Kidney tubule cell (primary cell): Measurements from ENCODE around the gene TAS2R42.

Experiments used
- DNase-seq: peaks from one replicate; pipeline ENCODE4 v3.0.0-alpha.2; 2018; ENCODE audit warnings: low spot score

Gene TAS2R42, protein sequence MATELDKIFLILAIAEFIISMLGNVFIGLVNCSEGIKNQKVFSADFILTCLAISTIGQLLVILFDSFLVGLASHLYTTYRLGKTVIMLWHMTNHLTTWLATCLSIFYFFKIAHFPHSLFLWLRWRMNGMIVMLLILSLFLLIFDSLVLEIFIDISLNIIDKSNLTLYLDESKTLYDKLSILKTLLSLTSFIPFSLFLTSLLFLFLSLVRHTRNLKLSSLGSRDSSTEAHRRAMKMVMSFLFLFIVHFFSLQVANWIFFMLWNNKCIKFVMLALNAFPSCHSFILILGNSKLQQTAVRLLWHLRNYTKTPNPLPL

DNA sequence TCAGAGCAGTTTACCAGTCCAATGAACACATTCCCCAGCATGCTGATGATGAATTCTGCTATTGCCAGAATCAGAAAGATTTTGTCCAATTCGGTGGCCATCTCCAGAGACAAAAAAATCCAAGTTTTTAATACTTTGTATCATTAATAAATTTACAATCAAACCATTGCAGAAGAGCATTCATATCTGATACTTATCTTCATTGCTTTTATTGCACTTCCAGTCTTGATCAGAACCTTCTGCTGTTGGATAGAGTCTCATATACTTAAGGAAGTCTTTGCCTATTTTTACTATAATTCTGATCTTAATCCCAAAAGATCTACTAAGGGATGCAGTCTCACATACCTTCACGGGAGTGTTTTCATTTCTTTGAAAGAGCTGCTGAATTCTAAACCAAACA lies at the start of gene TAS2R42:
TAS2R42 (minus strand) TSS at position 101 of the 400 bp plus-strand sequence; CDS start at position 101, 0 bp downstream.
- DNase-seq, result no peak

DNA sequence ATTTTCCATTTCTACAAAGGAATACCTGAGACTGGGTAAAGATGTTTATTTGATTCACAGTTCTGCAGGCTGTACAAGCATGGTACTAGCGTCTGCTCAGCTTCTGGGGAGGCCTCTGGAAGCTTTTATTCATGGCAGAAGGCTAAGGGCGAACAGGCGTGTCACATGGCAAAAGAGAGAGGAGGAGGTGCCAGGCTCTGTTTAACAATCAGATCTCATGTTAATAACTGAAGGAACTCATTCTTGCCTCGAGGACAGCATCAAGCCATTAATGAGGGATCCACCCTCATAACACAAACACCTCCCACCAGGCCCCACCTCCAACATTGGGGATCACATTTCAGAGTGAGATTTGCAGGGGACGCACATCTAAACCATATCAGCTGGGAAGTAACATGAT lies 46.8 kb upstream of the TAS2R42 start:
- no peak for DNase-seq

DNA sequence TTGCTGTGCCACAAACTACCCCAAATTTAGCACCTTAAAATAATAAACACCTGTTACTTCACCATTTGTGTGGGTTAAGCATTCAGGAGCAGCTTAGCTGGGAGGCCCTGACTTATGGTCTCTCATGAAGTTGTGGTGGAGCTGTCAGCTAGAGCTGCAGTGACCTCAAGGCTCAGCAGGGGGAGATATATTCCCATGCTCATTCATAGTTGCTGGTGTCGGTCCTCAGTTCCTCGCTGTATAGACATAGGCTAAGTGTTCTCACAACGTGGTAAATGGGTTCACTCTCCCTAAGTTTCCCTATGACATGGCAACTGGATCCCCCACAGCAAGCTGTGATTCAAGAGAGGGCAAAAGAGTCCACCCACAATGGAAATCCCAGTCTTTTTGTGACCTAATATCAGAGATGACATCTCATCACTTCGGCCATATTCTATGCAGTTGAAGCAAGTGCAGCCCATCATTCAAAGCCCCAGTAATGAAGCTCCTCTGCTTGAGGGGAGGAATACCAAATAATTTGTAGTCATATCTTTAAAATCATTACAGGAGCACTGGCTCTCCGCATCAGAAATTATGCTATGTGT lies 41.7 kb upstream of the TAS2R42 start:
- DNase-seq, result peak; percentile 50

DNA sequence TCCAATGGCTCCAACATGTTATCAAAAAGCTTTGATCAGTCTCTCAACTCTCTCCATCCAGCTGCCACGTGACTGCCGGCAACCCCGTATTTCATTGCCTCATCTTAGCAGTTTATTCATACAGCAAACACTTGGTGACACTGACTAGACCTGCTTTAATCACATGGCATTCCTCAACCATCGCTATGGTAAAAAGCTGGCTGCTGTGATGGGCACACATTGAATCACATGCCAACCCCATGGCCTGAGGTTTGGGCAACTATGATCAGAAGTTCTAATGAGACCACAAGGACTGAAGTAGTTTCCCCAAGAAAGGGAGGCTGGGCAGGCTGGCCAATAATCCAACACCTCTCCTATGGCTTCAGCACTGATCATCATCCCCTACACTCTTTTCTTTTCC lies 40.6 kb upstream of the TAS2R42 start:
- DNase-seq, result no peak

DNA sequence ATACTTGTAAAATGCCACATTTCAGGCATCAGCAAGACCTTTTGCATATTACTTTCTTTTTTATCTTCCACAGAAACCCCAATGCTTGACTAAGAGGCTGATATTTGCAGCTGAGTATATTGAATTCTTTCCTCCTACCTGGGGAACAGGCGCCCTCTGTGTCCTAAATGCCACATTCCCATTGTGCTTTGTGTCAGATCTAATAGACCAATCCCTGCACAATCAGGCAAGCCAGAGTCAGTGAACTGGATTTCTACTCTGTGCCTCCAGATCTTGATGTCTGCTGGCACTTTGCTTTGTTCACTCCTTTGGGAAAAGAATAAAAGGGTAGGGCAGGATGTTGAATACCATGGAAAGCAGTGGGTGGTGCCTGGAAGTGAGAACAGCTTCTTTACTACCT lies 22.4 kb upstream of the TAS2R42 start:
- DNase-seq, result no peak

DNA sequence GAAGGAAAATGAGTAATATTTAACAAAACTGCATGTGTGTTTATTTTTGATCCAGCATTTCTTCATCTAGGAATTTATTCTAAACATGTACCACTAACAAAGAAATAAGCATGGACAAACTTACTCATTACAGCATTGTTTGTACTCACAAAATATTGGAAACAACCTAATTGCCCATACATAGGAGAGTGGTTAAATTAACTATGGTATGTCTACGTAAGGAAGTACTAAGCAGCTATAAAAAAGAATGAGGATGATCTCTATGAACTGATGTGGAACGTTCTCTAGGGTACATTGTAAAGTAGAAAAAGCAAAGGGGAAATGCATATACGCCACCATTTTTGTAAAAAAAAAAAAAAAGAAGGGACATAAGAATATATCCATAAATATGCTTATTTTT lies 17.4 kb upstream of the TAS2R42 start:
- DNase-seq, result no peak

DNA sequence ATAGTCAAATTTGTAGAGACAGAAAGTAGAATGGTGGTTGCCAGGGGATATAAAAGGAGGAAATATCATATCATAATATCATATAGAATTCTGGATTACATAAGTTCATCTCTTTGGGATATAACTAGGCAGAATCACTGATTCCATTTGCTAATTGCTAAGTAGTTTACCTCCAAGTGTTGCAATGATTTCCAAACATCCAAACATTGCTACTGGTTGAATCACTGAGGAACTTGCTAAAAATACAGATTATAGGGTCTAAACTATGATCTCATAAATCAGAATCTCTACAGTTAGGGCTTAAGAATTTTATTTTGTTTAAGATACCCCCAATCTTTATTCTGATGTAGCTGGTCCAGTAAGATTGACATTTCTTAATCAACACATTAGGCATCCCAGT lies 16.1 kb upstream of the TAS2R42 start:
- no peak for DNase-seq

DNA sequence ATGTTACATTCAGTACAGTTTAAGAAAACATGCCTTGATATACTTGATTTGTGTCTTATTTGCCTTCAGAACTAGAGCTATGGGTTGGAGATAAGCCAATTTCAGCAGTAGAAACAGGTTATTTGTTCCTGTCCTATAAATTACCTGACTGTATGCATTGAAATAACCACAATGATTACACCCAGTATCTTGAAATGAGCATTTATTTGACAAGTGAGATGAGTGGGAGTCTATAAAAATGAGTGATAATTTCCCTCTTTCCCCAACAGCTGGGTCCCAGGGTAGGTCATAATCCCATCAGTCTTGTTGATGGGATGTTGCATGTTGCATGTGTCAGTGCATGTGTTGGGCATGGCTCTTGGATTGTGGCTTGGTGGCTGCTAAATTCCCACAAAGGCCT lies 3.7 kb downstream of the TAS2R42 start:
- DNase-seq, result no peak

DNA sequence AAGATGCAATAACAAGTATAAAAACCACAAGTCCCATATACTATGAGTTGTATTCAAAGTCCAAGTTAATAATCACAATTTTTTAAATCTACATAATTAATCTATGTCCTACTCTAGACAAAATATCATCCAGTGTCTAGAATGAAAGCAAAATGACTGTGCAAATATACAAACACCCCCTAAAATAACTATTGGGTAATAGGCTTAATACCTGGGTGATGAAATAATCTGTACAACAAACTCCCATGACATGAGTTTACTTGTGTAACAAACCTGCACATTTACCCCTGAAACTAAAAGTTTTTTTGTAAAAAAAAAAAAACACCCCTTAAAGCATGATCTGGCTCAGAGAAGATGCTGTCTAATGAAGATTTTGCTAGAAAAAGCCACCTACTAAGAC lies 4.2 kb downstream of the TAS2R42 start:
- no peak for DNase-seq

DNA sequence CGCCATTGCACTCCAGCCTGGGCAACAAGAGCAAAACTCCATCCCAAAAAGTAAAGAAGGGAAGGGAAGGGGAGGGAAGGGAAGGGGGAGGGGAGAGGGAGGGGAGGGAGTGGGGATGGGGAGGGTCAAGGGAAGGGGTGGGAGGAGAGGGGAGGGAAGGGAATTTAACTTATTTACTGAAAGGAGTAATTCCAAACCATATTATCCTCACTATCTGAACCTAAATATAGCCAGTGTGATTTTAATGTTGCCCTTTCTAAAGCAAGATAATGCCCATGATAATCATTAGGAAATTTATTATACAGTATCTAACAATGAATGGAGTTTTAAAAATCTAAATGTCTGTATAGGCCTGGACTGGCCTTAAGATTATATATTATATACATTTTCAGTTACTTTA lies 8.5 kb downstream of the TAS2R42 start:
- DNase-seq, result no peak

DNA sequence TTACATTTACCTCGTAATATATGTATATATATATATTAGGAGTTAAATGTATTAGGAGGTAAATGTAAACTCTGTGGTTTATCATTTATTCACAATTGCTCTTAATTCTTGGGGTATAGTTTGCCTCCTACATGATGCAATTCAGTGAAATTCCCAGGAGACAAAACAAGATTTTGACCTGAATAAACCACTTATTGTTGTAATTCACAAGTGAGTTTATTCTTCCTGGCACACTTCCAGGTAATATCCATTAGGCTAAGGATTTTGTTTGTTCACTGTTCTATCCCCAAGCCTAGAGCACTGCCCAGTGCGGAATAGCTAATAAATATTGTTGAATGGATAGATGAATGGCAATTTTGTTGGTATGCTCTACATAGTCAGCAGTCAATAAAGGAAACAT lies 12.7 kb downstream of the TAS2R42 start:
- no peak for DNase-seq

DNA sequence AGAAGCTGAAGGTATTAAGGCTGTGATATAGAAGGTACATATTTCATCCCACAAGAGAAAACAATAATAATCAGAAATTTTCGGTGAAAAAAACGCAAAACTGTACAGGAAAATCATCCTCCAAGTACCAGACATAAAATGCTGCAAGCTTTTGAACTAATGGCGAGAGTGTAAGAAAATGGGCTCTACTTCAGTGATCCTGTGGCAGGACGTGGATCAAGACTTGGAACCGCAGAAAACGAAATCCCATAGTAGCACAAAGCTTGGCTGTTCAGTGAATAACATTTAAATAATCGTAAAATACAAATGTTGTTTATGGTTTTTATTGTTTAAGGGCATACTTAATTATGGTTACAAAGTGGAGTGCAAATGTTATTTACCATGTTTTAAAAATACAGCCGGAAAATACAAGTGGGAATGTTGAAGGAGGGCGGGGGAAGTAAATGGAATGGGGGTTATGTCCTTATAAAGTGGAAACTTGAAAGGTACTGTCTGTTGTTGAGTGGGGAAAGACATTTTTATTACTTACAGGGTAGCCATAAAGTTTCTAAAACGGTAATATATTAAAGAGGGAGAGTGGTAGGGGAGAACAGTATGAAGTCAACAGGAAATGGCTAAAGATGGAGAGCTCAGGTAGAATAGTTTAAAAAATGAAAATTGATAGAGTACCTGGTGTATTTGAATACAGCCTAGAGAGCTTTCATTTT lies 14.6 kb downstream of the TAS2R42 start:
- DNase-seq, result peak; percentile 45

DNA sequence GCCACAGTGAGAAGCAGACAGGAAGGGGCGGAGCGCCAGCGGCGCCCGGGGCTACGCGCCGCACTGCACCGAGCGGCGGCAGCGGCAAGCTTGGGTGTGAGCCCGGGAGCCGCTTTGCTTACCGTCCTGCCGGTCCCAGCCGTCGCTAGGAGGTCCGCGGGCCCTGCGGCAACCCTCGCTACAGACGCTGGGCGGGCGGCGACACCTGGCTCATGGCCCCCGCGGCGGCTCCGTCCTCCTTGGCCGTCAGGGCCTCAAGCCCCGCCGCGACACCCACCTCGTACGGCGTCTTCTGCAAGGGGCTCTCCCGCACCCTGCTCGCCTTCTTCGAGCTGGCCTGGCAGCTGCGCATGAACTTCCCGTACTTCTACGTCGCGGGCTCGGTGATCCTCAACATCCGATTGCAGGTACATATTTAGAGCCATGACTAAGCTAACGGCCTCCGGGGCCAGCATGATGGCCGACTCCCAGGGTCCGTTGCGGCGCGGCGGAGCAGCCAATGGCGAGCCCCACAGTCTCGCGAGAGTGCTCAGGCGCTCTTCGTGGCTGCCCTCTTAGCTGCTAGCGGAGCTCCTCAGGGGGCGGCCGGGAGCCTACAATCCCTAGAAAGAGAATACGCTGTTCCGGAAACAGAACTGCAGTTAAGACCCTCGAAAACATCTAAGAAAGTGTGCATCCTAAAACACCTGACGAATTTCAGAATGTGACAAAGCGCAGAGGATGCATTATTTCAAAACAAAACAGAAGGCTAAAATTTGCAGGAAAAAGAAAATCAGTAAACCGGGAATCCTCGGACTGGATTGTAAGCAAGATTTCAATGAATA lies 15.4 kb downstream of the TAS2R42 start, which contains the start of gene SMIM10L1:
SMIM10L1 (plus strand) TSS at position 50 of the 824 bp plus-strand sequence; CDS start at position 213, 163 bp downstream.
- peak; percentile 95 for DNase-seq

DNA sequence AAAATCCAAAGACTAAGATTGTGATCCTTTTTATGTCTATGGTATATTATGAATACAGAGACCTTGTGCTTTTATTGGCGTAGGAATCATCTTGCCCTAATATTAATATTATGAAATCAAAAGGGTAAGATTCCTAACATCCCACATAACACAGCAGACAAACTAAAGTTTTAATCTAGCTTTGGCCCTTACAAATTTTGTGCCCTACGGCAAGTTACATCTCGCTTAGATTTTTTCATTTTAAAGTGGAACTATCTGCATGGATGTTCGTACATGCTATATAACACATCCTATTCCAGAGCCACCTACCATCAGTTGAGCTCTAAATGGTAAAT lies 16.0 kb downstream of the TAS2R42 start:
- DNase-seq, result no peak

DNA sequence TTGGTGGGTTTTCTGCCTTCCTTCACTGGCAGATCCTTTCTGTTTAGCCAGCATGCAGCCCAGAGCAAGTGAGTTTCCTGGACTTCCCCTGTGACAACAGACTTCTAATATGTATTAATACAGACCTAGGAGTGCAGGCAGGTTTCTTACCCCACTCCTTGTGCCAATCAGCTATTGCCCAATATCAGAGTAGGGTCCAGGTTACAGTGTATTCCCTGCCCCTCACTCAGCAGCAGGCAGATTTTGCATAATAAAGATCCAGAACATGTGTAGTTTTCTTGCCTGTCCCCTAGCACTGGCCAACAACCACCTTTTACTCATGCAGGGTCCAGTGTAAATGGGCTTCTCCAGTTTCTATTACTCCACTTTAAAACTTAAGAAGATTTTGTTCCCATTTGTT lies 20.4 kb downstream of the TAS2R42 start:
- DNase-seq, result no peak

DNA sequence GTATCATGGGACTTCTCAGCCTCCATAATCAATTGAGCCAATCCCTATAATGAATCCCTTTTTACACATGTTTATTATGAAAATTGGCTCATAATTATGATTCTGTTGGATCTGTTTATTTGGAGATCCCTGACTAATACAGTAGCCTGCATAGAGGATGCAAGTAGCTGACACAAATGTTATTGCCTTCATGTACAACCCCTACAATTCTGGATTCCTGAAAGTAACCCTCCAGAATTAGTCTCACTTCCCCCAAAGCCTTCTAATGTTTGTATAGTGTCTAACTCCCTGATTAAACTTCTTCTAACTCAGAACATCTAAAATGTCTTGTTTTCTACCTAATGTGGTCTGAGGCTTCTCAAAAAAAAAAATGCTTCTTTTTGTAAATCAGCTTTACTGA lies 22.4 kb downstream of the TAS2R42 start:
- no peak for DNase-seq

DNA sequence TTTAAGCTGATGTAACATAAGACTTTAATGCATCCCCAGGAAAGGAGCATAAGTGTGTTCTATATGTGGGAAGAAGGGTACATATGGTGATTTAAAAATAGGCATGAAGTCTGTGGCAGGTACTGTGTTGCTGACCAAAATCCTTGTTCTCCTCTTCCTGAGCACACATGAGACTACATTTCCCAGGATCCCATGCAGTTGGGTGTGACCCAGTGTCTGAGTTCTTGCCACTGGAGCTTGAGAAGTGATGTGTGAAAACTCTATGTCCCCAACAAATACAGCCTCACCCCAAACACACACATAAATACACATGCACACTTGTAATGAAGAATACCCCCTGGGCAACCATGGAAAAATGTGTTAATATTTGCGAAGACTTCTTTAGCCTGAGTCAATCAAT lies 24.2 kb downstream of the TAS2R42 start:
- no peak for DNase-seq

DNA sequence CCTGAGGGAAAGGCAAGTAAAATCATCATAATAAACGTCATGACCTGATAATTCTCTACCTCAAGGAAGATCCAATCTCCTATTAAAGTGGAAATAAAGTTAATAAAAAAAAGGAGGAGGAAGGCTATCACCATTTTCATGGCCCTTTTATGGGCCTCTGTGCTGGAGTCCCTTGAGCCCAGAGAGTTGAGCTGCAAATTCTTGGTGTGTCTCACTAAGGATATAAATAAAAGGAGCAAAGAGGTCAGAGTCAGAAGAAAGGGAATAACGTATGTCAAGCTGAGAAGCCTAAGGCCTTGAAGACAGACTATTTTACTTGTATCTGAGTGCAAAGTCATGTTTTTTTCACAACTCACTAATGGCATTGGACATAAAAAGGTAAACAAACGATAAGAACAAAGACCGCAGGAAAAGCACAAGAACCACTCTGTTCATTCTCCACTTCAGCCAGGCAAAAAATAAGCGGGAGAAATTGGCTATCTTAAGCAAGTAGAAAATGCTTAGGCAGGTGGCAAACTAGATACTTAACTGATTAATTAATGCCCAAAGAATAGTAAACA lies 27.8 kb downstream of the TAS2R42 start:
- DNase-seq, result no peak

DNA sequence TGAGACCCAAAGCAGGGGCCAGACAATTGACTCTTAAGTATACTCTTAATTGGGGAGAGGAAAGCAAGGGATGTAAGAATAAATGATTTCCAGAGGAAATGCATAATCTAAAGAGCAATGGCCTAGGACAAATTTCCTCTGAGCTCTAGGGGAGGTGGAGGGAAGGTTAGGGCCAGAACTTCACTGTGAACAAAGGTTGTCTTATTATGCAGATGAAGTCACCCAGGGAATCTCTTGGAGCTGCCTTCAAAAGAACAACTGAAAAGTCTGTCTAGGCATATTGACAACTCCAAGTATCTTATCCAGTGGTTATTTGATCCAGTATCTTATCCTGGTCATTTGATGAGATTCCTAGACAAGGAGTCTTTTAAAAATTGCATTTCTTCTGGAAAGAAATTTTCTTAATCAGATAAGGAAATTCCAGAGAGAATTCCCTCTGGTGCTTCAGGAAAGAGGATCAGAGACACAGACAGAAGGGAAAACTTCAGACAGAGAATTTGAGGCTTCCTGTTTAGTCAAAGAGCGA lies 32.3 kb downstream of the TAS2R42 start:
- DNase-seq, result no peak

DNA sequence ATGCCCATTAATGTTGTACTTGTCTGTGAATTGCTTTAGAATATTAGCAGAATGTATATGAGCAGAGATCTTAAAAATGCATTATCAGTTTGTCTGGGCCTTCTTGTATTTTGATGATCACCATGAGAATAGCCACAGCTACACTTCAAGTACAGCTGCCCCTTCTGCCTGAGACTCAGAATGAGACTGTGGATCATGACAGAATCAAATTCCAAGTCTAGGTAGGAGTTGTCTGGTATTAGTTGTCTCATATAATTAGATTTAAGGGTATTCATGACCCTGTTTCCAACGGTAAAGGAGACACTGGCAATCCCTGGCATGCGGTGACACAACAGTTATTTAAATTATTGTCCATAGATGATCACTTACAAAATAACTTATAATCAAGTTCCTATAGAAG lies 34.0 kb downstream of the TAS2R42 start:
- no peak for DNase-seq

DNA sequence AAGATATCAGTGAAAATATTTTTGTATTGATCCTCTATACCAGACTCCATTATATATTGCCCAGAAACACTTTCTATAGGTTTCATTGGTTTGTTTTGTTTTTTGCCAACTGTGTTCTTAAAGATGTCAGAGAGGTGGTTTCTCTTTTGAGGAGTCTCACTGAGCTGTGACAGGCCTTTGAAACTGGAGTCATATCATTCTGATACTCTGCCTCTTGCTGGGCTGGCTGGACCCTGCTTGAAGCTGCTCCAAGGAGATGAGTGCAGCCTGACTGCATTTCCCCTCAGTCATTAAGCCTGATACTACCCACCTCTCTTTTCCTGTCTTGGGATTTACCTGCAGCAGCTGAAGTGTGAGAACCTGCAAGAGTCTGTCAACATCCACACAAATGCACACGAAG lies 35.9 kb downstream of the TAS2R42 start:
- no peak for DNase-seq

DNA sequence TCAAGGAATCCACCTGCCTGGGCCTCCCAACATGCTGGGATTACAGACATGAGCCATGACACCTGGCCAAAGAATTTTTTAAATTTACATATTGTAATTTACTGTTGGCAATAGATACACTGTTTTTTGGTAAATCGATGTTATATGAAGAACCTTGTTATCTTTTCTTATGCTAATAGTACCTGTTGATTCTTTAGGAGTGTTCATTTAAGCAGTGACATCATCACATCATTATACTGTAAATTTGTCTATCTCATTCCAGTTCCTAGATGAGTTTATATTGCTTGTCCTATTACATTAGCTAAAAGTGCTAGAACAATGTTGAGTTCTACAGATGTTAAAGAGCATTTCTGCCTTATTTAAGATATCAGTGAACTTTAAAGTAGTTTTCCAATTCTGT lies 39.3 kb downstream of the TAS2R42 start:
- DNase-seq, result no peak
